ENCODE measurements around the gene HUWE1.
"Not testable (repeated sequence)": the region's sequence is repeated elsewhere in the genome, so short reads cannot be mapped to it uniquely, and the experiment has no call there.

Gene HUWE1

GRCh38 chrX:53606456-53606855 is 80.1 kb downstream of the HUWE1 start:
- DNase-seq = no peak

GRCh38 chrX:53605004-53605403 is 81.5 kb downstream of the HUWE1 start:
- DNase-seq = no peak

GRCh38 chrX:53599781-53600396 is 86.6 kb downstream of the HUWE1 start:
- no peak for DNase-seq

GRCh38 chrX:53598169-53598568 is 88.3 kb downstream of the HUWE1 start:
- DNase-seq = no peak

- DNase-seq = no peak
Measured at GRCh38 chrX:53595266-53595810, 91.2 kb downstream of the HUWE1 start.

GRCh38 chrX:53594354-53594753 is 92.2 kb downstream of the HUWE1 start:
- DNase-seq = no peak

- DNase-seq = no peak
Measured at GRCh38 chrX:53587795-53588420, 98.6 kb downstream of the HUWE1 start.

GRCh38 chrX:53584891-53585290 is 101.6 kb downstream of the HUWE1 start:
- DNase-seq = no peak

GRCh38 chrX:53583571-53583970 is 102.9 kb downstream of the HUWE1 start:
- no peak for DNase-seq

- DNase-seq = no peak
Measured at GRCh38 chrX:53580742-53581504, 105.6 kb downstream of the HUWE1 start.

- DNase-seq = no peak
Measured at GRCh38 chrX:53571494-53571893, 115.0 kb downstream of the HUWE1 start.

- DNase-seq = no peak
Measured at GRCh38 chrX:53563324-53563723, 123.2 kb downstream of the HUWE1 start.

GRCh38 chrX:53561912-53562311 is 124.6 kb downstream of the HUWE1 start:
- no peak for DNase-seq

- no peak for DNase-seq
Measured at GRCh38 chrX:53558646-53559045, 127.9 kb downstream of the HUWE1 start.

- no peak for DNase-seq
Measured at GRCh38 chrX:53556868-53557267, 129.7 kb downstream of the HUWE1 start.

GRCh38 chrX:53550756-53551463 is 135.6 kb downstream of the HUWE1 start:
- DNase-seq = no peak

GRCh38 chrX:53547668-53548067 is 138.9 kb downstream of the HUWE1 start:
- DNase-seq = no peak

- no peak for DNase-seq
Measured at GRCh38 chrX:53544936-53545335, 141.6 kb downstream of the HUWE1 start.

- no peak for DNase-seq
Measured at GRCh38 chrX:53538781-53539180, 147.7 kb downstream of the HUWE1 start.

- not testable (repeated sequence) for DNase-seq
Measured at GRCh38 chrX:53531255-53531966, 155.1 kb downstream of the HUWE1 start.

- no peak for DNase-seq
Measured at GRCh38 chrX:53526999-53527398, 159.5 kb downstream of the HUWE1 start.

GRCh38 chrX:53511322-53511721 is 175.2 kb downstream of the HUWE1 start:
- no peak for DNase-seq

- DNase-seq = not testable (repeated sequence)
Measured at GRCh38 chrX:53504035-53504434, 182.5 kb downstream of the HUWE1 start.
